D721Med (cell line): ENCODE data around the gene SBNO2.
"Not testable (repeated sequence)": the region's sequence is repeated elsewhere in the genome, so short reads cannot be mapped to it uniquely, and the experiment has no call there.

Experiments used
- DNase-seq: peaks from one replicate; pipeline ENCODE4 v3.0.0; 2011; ENCODE audit warnings: low spot score; ENCODE audit not compliant: insufficient read length
- FAIRE-seq: peaks from 2 replicates; lab custom pipeline; 2011; peaks lifted over from hg19 to GRCh38; lab: Jason Lieb, UNC
- TF ChIP-seq, protein P1 (sequence below): IDR thresholded peaks from 2 replicates; pipeline ENCODE4 v1.5.1; 2012; ENCODE audit warnings: mild to moderate bottlenecking, control low read depth; ENCODE audit not compliant: insufficient read depth; ENCODE audit errors: missing control alignments

Gene SBNO2

DNA sequence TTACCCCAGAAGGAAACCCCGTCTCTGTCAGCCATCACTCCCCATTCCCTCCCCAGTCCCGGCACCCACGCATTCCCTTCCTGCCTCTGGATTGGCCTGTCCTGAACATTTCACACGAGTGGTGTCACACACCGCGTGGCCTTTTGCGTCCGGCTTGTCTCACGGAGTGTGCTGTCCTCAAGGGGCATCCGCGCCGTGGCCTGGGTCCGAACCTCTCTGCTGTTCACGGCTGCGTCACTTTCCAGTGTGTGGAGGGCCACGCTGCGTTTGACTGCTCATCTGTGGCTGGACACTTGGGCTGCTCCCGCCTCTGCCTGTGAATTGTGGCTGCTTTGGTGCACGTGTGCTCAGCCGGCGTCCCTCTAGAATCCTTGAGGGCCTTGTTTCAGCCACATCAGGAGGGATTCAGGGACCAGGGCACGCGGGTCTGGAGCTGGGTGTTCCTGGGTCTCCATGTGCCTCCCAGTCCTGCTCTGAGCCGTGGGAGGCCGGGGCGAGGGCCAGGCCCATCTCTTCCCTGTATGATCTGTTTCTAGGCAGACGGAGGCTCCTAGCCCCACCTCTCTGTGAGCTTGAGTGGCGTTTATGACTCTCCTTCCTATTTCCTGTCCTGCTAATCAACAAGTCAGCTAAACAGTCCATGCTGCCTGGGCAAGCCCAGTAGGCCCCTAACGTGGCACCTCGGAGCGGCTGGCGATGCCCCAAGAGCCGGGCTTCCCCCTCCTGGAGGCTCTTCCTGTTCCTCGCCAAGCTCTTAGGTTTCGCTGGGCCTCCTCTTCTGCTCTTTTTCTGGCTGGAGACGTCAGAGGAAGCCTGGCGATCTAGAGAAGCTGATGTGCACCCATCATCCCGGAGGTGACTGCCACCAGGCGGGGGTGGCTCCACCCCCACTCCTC is 39.6 kb upstream of the SBNO2 start:
- FAIRE-seq (no peak), DNase-seq (no peak)
- TF ChIP-seq, protein P1, sequence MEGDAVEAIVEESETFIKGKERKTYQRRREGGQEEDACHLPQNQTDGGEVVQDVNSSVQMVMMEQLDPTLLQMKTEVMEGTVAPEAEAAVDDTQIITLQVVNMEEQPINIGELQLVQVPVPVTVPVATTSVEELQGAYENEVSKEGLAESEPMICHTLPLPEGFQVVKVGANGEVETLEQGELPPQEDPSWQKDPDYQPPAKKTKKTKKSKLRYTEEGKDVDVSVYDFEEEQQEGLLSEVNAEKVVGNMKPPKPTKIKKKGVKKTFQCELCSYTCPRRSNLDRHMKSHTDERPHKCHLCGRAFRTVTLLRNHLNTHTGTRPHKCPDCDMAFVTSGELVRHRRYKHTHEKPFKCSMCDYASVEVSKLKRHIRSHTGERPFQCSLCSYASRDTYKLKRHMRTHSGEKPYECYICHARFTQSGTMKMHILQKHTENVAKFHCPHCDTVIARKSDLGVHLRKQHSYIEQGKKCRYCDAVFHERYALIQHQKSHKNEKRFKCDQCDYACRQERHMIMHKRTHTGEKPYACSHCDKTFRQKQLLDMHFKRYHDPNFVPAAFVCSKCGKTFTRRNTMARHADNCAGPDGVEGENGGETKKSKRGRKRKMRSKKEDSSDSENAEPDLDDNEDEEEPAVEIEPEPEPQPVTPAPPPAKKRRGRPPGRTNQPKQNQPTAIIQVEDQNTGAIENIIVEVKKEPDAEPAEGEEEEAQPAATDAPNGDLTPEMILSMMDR, result no peak

DNA sequence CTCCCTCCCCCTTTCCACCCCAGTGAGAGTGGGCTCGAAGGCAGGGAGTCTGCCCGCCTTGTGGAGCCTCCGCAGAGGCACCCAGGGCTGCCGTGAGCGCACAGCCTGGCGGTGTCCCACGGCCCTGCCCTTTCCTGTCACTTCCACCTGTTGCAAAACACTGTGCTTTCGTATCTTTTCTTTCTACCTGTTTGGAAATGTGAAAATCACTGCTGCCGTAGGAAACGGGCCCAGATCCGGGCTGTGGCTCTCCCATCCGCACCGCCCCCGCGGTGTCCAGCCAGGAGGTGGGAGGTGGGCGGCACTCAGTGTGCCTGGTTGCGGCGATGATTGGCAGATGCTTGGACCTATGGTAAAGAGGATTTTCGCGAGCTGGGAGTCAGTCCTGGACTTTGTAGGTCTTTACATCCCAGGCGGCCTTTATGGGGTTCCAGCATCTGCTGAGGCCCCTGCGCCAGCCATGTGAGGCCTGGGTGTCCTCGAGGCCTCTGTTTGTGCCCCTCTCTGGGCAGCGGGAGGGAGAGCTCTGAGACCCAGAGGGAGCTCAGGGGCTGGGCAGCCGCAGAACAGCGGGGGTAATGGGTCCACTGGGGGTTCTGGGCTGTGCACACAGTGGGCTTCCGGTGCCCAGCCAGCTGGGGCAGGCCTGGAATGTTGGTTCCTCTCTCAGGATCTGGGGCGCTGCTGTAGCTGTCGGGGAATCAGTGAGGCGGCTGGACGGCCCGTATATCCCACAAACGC is 37.6 kb upstream of the SBNO2 start:
- TF ChIP-seq, protein P1, result no peak
- DNase-seq (no peak), FAIRE-seq (no peak)

DNA sequence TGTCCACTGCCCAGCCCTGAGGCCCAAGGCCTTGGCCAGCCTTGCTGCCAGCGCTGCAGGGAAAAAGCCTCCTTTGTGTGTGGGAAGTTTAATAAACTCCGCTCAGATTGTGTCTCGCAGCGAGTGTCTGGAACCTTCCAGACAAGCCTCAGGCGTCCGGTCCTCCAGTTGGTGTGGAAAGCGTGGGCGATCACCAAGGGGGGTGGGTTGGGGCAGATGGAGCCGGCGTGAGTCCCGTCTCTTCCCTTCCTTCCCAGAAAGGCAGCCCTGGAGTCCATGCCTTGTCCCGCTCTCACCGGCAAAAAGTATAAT is 36.1 kb upstream of the SBNO2 start:
- FAIRE-seq, result no peak
- TF ChIP-seq, protein P1, result no peak
- no peak for DNase-seq

DNA sequence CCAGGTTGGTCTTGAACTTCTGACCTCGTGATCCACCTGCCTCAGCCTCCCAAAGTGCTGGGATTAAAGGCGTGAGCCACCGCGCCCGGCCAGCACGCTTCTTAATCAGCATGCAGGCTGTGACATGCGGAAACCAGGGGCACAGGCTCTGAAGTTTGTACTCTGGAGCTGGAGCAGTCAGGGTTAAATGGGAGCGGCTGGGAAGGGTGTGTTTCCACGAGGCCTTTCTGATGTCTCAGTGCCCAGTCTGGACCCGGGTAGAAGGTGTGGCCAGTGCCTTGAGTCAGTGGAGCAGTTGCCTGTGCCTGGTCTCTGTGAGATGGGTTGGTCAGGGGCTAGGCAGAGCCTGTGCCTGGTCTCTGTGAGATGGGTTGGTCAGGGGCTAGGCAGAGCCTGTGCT is 34.8 kb upstream of the SBNO2 start:
- not testable (repeated sequence) for FAIRE-seq, DNase-seq

DNA sequence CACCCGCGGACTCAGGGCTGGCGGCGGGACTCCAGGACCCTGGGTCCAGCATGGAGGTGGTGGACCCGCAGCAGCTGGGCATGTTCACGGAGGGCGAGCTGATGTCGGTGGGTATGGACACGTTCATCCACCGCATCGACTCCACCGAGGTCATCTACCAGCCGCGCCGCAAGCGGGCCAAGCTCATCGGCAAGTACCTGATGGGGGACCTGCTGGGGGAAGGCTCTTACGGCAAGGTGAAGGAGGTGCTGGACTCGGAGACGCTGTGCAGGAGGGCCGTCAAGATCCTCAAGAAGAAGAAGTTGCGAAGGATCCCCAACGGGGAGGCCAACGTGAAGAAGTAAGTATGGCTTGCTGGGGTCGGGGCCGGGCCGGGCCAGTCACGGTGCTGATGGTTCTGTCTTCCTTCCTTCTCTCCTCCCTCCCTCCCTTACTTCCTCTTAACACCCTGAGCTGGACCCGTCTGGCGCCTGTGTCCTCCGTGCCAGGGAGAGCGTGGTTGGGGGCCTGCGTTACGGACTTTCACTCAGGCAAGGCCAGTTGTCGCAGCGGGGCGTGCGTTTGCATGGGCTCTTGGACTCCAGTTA is 32.9 kb upstream of the SBNO2 start:
- FAIRE-seq, result no peak
- TF ChIP-seq, protein P1, result no peak
- DNase-seq, result no peak

DNA sequence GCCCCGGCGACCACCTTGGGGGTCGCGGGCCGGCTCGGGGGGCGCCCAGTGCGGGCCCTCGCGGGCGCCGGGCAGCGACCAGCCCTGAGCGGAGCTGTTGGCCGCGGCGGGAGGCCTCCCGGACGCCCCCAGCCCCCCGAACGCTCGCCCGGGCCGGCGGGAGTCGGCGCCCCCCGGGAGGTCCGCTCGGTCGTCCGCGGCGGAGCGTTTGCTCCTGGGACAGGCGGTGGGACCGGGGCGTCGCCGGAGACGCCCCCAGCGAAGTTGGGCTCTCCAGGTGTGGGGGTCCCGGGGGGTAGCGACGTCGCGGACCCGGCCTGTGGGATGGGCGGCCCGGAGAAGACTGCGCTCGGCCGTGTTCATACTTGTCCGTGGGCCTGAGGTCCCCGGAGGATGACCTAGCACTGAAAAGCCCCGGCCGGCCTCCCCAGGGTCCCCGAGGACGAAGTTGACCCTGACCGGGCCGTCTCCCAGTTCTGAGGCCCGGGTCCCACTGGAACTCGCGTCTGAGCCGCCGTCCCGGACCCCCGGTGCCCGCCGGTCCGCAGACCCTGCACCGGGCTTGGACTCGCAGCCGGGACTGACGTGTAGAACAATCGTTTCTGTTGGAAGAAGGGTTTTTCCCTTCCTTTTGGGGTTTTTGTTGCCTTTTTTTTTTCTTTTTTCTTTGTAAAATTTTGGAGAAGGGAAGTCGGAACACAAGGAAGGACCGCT is 32.2 kb upstream of the SBNO2 start:
- TF ChIP-seq, protein P1, result no peak
- no peak for DNase-seq
- FAIRE-seq, result no peak
